HG02759 (cell line): ENCODE measurements around the gene CPTP.

Experiments
- ATAC-seq: cut with Tn5 transposase; IDR thresholded peaks from one replicate; pipeline ENCODE4 v1.9.1; 2021; ENCODE audit warnings: mild to moderate bottlenecking, moderate library complexity; ENCODE audit not compliant: unreplicated experiment

Gene CPTP

DNA sequence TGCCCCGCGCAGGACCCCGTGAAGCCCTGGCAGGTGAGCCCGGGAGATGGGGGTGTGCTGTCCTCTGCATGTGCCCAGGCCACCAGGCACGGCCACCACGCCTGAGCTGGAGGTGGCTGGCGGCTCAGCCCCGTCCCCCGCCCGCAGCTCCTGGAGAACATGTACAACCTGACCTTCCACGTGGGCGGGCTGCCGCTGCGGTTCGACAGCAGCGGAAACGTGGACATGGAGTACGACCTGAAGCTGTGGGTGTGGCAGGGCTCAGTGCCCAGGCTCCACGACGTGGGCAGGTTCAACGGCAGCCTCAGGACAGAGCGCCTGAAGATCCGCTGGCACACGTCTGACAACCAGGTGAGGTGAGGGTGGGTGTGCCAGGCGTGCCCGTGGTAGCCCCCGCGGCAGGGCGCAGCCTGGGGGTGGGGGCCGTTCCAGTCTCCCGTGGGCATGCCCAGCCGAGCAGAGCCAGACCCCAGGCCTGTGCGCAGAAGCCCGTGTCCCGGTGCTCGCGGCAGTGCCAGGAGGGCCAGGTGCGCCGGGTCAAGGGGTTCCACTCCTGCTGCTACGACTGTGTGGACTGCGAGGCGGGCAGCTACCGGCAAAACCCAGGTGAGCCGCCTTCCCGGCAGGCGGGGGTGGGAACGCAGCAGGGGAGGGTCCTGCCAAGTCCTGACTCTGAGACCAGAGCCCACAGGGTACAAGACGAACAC lies 8.3 kb downstream of the CPTP start:
- no peak for ATAC-seq

DNA sequence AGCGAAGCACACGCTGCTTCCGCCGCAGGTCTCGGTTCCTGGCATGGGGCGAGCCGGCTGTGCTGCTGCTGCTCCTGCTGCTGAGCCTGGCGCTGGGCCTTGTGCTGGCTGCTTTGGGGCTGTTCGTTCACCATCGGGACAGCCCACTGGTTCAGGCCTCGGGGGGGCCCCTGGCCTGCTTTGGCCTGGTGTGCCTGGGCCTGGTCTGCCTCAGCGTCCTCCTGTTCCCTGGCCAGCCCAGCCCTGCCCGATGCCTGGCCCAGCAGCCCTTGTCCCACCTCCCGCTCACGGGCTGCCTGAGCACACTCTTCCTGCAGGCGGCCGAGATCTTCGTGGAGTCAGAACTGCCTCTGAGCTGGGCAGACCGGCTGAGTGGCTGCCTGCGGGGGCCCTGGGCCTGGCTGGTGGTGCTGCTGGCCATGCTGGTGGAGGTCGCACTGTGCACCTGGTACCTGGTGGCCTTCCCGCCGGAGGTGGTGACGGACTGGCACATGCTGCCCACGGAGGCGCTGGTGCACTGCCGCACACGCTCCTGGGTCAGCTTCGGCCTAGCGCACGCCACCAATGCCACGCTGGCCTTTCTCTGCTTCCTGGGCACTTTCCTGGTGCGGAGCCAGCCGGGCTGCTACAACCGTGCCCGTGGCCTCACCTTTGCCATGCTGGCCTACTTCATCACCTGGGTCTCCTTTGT lies 9.1 kb downstream of the CPTP start:
- no peak for ATAC-seq

DNA sequence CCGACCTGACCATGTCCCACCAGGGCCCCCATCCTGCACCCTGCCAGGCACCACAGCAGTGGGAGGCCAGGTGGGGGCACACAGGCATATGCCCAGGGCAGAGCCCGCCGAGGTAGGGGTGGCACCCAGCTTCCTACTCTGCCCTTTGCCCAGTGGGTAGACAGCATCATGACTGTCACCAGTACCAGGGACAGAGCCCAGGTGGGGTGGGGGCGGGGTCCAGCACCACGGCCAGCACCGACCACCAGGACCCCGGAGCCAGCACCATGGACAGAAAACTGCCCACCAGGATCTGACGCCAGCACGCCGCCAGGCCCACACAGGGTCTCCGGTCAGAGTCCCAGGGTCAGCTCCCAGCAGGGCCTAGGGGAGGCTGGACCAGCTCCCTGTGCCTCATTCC lies 10.2 kb downstream of the CPTP start:
- no peak for ATAC-seq

DNA sequence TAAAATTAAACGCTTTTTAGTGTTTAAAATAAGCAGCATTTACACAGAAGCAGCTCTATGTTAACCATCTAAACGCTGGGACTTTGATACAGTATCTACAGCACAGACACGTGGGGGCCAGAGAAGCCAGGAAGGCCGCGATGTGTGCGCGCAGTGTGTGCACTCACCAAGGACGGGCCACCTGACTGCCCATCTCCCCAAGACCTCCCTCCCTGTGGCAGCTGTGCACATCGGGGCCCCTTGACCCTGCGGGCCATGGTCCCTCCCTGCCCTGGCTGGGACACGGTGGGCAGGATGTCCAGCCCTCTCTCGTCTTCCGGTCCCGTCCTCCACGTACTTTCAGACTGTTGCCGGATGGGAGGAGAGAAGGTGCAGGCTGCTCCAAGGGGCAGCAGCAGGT lies 10.7 kb downstream of the CPTP start:
- no peak for ATAC-seq

DNA sequence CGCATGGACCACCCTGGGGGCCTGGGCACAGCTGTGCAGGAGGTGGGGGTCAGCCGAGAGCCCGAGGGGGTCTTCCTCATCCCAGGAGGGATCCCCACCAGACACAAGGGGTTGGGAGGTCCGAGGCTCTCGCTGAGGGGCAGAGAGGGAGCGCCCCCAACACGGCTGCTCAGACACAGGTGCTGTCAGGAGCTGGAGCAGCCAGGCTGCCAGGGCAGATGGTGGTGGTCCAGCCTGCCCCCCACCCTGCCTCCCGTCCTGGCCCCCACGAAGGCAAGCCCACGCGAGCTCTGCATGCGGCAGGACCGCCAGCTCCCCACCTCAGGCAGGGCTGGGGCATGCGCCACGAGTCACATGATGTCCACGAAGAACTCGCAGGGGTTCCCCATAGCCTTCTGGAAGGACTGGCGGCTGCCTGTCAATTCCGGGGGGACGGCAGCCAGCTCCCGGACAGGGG lies 11.2 kb downstream of the CPTP start:
- no peak for ATAC-seq

DNA sequence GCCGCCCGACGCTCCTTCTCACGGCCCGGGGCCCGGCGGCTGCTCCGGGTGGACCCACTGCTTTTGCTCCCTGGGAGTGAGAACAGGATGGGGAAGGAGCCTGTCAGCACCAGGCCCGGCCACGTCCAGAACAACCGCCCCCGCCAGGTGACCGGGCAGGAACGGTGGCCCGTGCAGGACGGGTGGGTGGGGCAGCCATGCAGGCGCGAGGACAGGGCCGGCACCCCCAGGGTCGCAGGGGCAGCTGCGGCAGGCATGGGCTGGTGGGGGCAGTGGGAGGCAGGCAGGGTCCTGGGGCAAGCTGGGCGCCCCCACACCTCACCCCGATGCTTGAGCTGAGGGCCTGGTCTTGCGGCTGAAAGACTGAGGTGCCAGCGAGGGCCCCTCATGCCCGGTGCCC lies 11.8 kb downstream of the CPTP start:
- ATAC-seq, result no peak

DNA sequence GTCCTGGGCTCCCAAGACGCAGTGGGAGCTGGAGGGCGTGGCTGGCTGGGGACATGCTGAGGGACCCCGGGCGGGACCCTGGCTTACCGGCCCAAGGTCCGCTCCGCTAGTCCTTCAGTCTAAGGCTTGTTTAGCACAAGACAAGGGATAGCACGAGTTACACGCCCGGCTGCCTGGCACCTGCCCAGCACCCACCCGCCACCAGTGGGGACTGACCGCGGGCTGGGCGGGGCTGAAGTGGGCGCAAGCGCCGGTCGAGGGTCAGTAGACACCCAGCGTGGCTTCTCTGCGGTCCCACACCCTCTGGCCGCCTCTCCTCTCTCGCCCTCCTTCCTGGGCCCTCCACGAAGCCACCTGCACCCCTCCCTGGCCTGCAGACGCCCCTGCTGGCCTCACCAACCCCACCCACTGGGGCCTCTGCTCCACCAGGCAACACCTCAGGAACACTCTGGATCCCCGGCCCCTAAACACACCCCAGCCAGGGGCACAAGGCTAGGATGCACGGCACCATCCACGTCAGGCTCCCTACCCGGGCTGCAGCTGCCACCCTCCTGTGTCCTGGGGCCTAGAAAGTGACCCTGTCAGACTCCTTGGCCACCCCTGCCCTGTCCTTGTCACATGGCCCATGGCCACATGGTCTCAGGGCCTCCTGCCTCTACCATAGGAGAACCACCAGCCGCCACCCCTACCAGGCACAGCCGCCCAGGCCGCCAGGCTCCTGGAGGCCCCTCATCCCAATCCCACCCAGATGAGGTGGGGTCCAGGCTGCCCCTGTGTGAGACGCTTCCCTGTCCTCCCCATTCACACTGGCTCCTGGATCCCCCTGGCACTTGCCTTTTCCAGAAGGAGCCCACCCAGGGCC lies 12.6 kb downstream of the CPTP start:
- no peak for ATAC-seq

DNA sequence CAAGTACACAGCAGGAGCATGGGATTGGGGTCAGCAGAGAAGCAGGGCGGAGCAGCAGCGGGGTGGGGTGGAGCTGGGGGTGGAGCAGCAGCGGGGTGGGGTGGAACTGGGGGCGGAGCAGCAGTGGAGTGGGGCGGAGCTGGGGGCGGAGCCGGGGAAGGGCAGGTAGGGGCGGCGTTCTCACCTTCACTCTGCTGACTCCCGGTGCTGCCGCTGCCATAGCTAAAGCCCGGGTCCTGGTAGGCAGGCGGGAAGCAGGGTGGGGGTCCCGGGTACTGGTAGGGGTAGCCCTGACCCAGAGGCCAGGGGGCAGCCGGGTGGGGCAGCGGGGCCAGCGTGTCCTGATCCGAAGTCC lies 13.2 kb downstream of the CPTP start:
- ATAC-seq, result no peak

DNA sequence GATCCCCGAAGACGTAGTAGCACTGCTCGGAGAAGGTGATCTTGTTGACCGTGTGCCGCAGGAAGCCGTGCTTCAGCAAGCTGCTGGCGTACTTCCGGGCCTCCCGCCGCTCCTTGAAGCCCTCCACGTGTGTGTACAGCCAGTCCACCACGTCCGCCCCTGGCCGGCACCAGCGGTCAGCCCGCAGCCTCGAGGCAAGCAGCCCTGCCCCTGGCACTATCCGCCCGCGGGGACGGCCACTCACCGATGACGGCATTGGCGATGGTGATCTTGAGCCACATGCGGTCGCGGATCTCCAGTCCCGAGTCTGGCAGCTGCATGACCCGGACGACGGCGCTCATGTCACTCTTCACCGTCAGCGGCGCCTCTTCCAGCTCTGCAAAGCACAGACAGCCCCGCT lies 13.7 kb downstream of the CPTP start:
- ATAC-seq, result no peak

DNA sequence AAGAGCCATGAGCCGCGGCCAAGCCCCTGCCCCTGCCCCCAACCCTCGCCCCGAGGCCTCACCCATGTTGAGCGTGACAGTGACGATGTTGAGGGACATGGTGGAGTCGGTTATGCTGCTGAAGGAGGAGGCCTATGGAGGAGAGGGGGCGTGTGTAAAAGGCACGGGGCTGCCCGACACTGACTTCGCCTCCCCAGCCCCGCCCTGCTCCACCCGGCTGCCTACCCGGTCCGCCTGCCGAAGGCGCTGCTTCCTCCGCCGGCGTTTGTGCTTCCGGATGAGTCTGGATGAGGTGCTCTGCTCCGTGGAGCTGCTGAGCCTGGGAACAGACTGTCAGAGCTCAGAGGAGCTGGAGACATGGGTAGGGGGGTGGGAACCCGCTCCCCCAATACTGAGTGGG lies 15.6 kb downstream of the CPTP start:
- ATAC-seq, result no peak

DNA sequence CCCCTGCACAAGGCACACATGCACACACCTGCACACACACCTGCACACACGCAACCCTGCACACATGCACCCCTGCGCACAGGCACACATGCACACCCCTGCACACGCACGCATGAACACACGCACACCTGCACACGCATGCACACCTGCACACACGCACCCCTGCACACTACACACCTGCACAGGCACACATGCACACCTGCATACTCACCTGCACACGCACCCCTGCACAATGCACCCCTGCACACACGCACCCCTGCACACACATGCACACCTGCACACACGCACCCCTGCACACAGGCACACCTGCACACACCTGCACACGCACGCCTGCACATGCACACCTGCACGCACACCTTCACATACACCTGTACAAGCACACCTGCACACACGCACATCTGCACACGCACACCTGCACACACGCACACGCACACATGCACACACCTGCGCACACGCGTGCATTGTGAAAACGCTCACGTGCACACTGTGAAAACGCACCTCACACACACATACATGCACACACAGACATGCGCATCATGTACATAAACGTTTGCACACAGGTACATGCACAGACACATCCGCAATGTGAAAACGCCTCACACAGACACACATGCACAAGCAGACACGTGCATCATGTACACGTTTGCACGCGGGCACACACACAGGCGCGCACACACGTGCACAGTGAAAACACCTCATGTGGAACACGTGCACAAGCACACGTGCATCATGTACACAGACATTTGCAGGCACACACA lies 16.4 kb downstream of the CPTP start:
- no peak for ATAC-seq

DNA sequence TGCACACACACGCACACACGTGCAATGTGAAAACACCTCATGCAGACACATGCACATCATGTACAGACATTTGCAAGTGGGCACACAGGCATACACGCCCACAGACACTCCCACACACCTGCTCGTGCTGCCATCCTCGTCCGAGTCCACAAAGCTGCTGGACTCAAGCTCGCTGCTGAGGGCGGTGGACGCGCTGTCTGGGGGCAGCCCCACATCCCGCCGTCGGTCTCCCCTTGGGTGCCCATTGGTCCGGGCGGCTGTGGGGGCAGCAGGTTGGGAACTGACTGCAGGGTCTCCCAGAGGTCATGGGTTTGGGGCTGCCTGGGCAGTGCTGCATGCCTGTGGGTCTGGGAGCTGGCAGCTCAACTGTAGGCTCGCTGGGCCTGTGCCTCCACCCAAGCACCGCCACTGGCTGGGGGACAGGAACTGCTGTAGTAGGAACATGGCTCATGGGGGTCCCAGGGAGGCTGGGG lies 17.0 kb downstream of the CPTP start:
- ATAC-seq, result no peak

DNA sequence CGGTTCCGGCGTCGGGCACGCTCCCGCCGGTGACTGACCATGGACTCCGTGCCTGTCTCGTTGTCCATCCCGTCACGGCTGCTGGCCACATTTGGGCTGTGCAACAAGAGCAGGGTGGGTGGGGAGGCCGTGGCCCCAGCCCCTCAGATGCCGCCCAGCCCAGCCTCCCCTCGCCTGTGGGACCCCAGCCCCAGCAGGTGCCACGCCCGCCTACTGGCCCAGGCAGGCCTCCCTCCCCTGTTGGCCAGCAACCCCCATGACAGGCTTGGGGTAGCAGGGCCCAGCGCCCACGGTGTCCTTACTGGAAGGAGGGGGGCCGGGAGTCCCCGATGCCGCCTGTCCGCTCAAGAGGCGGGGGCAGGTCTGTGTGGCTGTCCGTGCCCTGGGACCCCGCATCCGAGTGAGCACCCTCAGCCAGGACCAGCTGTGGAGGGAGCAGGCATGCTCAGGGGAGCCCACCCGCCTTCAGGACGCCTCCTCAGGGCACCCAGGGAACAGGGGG lies 17.5 kb downstream of the CPTP start:
- no peak for ATAC-seq

DNA sequence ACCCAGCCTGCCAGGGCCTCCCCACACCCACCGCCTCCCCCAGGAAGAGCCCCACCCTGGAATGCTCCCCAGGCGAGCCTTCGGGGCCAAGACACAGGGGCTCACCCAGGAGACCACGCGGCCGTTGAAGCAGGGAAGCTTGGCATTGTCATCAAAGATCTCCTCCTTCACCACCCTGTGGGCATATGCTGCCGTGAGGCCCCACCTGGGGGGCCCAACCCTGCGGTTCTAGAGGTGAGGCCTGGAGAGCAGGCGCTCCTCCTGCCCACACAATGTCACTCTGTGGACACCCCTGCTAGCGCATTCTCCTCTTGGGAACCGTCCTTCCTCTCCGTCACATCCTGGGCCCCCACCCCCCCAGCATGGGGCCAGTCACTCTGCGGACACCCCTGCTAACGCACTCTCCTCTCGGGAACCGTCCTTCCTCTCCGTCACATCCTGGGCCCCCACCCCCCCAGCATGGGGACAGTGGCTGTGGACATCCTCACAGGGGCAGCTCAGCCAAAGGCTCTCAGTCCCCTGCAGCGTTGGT lies 18.0 kb downstream of the CPTP start:
- no peak for ATAC-seq

DNA sequence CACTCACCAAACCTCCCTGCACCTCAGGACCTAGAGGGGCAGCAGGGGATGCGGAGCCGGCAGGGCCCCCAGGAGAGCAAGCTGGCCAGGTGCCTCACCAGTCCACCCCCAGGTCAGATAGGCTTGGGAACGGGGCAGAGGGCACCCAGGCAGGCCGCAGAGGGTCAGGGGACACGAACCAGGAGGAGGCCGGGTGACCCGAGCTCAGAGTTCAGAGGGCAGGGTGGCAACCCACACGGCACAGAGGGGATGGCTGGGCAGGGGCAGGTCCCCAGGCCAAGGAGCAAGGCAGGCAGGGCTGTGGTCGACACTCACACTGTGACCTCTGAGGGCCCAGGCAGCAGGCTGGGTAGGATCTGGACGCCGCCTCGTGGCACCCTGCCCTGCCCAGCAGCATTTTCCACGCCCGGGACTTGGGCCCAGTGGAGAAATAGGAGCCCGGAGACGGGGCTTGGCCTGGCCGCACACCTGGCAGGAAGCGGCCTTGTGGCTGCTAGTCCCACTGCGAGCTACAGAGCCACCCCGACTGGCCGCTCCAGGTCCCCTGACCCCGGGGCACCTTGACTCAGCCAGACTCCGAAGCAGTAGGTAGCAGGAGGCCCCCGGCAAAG lies 19.3 kb downstream of the CPTP start:
- ATAC-seq, result no peak

DNA sequence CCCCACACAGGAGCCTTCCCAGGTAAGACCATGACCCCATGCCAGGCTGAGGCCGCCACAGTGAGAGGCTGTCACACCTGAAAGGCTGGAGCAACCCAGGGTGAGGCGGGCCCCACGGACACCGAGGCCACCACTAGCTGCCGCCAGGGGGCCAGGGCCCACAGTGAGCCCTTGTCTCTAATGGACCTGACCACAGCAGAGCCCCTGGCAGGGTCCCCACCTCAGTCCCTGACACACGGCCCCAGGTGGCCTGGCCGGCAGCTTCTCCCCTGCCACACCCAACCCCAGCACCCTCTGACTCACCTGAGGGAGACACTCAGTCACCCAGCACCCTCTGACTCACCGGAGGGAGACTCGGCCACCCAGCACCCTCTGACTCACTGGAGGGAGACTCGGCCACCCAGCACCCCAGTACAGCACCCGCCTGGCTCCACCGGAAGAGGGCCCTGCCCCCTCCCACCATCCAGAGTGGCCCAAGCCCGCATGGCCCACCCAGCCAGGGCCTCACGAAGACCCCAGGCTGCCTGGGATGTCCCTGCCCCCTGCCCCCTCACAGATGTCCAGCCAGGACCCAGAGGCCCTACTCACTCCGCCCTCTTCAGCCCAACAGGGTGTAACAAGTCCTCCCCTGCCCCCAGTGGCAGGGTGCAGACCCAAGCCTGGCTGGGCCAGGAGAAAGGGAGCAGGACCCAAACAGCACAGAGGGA lies 20.2 kb downstream of the CPTP start:
- no peak for ATAC-seq

DNA sequence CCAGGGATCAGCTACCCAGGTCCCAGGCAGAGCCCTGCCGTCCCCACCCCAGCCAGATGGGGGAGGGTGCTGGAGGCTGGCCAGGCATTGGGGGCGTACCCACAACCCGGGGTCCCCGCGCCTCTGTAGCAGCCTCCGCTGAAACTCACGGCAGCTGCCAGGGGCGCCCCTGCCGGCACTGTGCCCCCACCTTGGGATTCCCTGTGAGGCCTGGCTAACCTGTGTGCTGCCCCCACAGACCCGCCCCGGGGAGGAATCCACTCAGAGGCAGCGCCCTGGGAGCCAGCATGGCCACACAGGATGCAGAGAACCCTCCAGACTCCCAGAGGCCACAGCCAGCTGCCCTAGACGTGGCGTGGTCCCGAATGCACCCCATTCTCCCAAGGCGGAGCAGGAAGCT lies 20.8 kb downstream of the CPTP start:
- ATAC-seq, result no peak

DNA sequence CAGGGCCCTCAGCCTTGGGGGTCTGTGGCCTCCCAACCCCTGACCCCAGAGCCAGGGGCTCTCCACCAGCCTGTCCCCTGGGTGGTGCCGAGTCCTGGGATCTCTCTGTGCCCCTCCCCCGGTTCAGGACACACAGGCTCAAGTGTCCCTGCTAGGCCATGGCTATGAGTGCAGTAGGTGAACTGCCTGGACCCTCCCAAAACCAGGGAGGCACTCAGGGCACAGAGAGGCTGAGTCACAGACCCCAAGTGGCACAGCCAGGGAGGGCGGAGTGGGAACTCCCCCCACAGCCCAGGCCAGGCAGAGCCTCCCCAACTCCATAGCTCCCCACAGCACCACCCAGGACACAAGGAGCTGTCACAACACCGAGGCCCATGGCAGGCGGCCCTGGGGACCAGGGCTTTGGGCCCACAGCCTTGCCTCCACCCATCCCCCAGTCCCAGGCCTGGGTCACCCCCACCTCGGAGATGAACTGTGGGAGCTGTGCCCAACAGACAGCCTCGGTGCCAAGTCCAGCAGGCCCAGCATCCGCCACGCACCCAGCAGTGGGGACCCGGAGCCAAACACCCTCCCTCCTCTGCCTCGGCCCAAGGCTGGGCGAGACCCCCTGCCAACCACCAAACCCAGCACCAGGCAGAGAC lies 21.4 kb downstream of the CPTP start:
- no peak for ATAC-seq

DNA sequence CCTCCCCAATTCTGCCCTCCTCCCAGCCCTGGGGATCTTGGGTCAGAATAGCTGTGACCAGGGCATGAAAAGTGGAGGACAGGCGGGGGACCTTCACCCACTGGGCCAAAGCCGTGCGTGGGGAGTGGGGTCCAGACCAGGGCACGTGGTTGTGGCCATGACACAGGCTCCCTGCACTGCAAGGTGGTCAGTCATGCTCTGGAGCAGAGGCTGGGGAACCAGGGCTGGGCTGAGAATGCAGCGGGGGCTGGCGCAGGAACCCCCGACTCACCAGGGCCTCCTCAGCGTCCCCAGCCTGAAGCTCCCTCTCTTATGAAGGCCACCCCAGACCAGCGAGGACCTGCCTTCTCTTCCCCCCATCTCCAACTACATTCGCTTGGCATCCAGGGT lies 21.9 kb downstream of the CPTP start:
- ATAC-seq, result no peak
